ENCODE measurements around the gene SNAI3. TPM values are rescaled to one million over a fixed set of nuclear protein-coding genes. Genes with fewer than 3 reads are reported as not detected.

SNAI3 gene
- total and polyA plus RNA-seq, 8 donors = 0.55 to 4.2 (median 1.5) TPM; not detected in 3

GRCh38 chr16:88697831-88698615 is 11.7 kb upstream of the SNAI3 start:
- intact Hi-C loops (cut with DNase I; ENCODE audit: low total_unique reads) = no loop called here
- H3K4me1 ChIP-seq = peaks cover 4 to 40% (median 20%) of the 10 kb centered on the region in 4 donors
- no peaks in the 10 kb centered on the region for H3K9me3 ChIP-seq
- no peak overlapping the region for H3K27ac ChIP-seq
- peaks cover 26 to 64% (median 55%) of the 10 kb centered on the region in 4 donors for H3K36me3 ChIP-seq
- 83 to 88% (median 88%) methylated on average over 35 to 37 of the region's 37 CpGs for WGBS, 5 donors
- TF ChIP-seq EP300 (IDR thresholded peaks at IDR 0.05) (no peak), CTCF (IDR thresholded peaks at IDR 0.05) (peak in 2 of 7 experiments; percentile 13 to 21)
- no peak for DNase-seq
- no peaks in the 10 kb centered on the region for H3K27me3 ChIP-seq
- H3K4me3 ChIP-seq = no peak overlapping the region

GRCh38 chr16:88697116-88697830 is 11.0 kb upstream of the SNAI3 start:
- H3K36me3 ChIP-seq = peaks cover 26 to 63% (median 52%) of the 10 kb centered on the region in 4 donors
- 87 to 93% (median 90%) methylated on average over 28 to 47 of the region's 47 CpGs for WGBS, 5 donors
- H3K27me3 ChIP-seq = peaks cover 0 to 3% (median 0%) of the 10 kb centered on the region in 3 donors
- H3K4me3 ChIP-seq = no peak overlapping the region
- H3K9me3 ChIP-seq = no peaks in the 10 kb centered on the region
- intact Hi-C loops (cut with DNase I; ENCODE audit: low total_unique reads) = no loop called here
- no peak for TF ChIP-seq POLR2AphosphoS5 (IDR thresholded peaks at IDR 0.05)
- no peak for TF ChIP-seq CTCF (IDR thresholded peaks at IDR 0.05)
- TF ChIP-seq EP300 (IDR thresholded peaks at IDR 0.05) = no peak
- no peak for TF ChIP-seq POLR2A (IDR thresholded peaks at IDR 0.05)
- no peak for DNase-seq
- H3K27ac ChIP-seq = no peak overlapping the region
- peaks cover 4 to 36% (median 18%) of the 10 kb centered on the region in 4 donors for H3K4me1 ChIP-seq

- H3K27ac ChIP-seq = no peak overlapping the region
- peaks cover 0 to 36% (median 16%) of the 10 kb centered on the region in 4 donors for H3K4me1 ChIP-seq
- peaks cover 0 to 12% (median 0%) of the 10 kb centered on the region in 3 donors for H3K27me3 ChIP-seq
- 86 to 94% (median 91%) methylated on average over 12 to 14 of the region's 14 CpGs for WGBS, 5 donors
- peaks cover 26 to 63% (median 51%) of the 10 kb centered on the region in 4 donors for H3K36me3 ChIP-seq
- H3K9me3 ChIP-seq = no peaks in the 10 kb centered on the region
- intact Hi-C loops (cut with DNase I; ENCODE audit: low total_unique reads) = no loop called here
- no peak for DNase-seq
- no peak for TF ChIP-seq POLR2AphosphoS5 (IDR thresholded peaks at IDR 0.05)
- TF ChIP-seq POLR2A (IDR thresholded peaks at IDR 0.05) = no peak
- no peak for TF ChIP-seq EP300 (IDR thresholded peaks at IDR 0.05)
- no peak for TF ChIP-seq CTCF (IDR thresholded peaks at IDR 0.05)
- no peak overlapping the region for H3K4me3 ChIP-seq
Observed at GRCh38 chr16:88696441-88696840, 10.1 kb upstream of the SNAI3 start.

- Histone ChIP-seq H3K4me3 (no peak overlapping the region), H3K27ac (no peak overlapping the region), H3K36me3 (peaks cover 26 to 58% (median 50%) of the 10 kb centered on the region in 4 donors), H3K9me3 (no peaks in the 10 kb centered on the region), H3K27me3 (peaks cover 0 to 18% (median 0%) of the 10 kb centered on the region in 3 donors), H3K4me1 (peaks cover 0 to 32% (median 13%) of the 10 kb centered on the region in 4 donors)
- intact Hi-C loops (cut with DNase I; ENCODE audit: low total_unique reads) = no loop called here
- no peak for DNase-seq
- WGBS, 5 donors = 88 to 94% (median 92%) methylated on average over 6 to 7 of the region's 7 CpGs
- no peak for TF ChIP-seq CTCF (IDR thresholded peaks at IDR 0.05)
- TF ChIP-seq EP300 (IDR thresholded peaks at IDR 0.05) = no peak
- TF ChIP-seq POLR2A (IDR thresholded peaks at IDR 0.05) = no peak
Observed at GRCh38 chr16:88695753-88696152, 9.4 kb upstream of the SNAI3 start.

All from stomach (tissue), 9 donors.